Measurements from ENCODE around the gene POTEG. TPM values are rescaled to one million over a fixed set of nuclear protein-coding genes. Genes with fewer than 3 reads are reported as not detected.
"Not testable (repeated sequence)": the region's sequence is repeated elsewhere in the genome, so short reads cannot be mapped to it uniquely, and the experiment has no call there.

Gene POTEG
- polyA plus RNA-seq, 1 donor, result not detected

GRCh38 chr14:19372813-19373500 lies 61.2 kb downstream of the POTEG start:
- not testable (repeated sequence) for DNase-seq

DNA sequence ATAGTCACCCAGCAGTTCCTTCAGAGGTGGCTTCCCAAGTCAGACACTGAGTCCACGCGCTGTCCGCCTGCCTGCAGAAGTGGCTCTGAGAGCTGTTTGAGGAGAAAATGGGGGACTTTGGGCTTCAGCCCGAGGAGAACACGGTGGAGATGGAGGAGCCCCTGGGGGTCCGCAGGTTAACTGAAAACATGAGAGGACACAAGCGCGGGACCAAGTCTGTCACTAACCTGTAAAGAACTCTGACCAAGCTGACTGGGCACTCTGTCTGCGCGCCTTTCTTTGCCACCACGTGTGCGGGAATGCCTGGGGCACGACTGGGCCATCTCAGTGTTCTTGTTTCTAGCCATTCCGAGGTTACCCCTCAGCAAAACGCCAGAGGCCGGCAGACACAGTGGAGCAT lies 62.4 kb downstream of the POTEG start:
- DNase-seq, result not testable (repeated sequence)

GRCh38 chr14:19362803-19363202 lies 71.3 kb downstream of the POTEG start:
- DNase-seq, result not testable (repeated sequence)

- not testable (repeated sequence) for DNase-seq
Measured at GRCh38 chr14:19362323-19362722, 71.8 kb downstream of the POTEG start.

- not testable (repeated sequence) for DNase-seq
Measured at GRCh38 chr14:19361636-19362253, 72.4 kb downstream of the POTEG start.

DNA sequence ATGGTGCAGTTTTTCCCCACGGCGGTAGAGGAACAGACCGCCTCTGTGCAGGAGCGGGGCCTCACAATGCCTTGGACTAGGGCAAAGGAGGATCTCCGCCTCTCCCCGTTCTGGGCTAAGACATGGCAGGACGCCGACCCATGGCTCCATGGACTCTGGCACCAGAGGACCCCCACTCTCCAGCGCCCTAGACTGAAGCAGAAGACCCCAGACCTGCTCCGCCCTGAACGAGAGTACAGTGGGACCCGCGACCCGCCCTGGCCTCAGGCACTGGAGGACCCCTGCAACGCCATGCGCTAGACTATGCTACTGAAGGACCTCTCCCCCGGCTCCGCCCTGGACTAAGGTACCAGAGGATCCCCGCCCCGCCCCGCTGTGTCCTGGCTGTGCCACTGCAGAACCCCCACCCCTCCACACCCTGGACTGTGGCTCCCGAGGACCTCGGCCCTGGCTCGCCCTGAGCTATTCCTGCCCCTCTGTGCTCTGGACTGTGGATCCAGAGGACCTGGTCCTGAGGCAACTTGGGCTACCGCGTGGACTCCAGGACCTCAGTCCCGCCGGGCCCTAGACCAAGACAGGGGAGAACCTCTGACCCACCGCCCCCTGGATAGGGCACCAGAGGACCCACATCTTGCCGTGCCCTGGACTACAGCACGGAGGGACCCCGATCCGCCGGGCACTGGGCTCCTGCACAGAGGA lies 73.1 kb downstream of the POTEG start:
- DNase-seq, result not testable (repeated sequence)

Data from left kidney (tissue), 2 donors.